ENCODE data around the gene PPBP.

GRCh38 chr4:74012130-74012529, 24.1 kb upstream of the PPBP start:
- TF ChIP-seq CTCF (IDR thresholded peaks at IDR 0.05) (no peak), GABPA (IDR thresholded peaks at IDR 0.05; ENCODE audit: low read depth) (no peak), TAF1 (IDR thresholded peaks at IDR 0.05; ENCODE audit: borderline replicate concordance, low read depth, low read length) (no peak)
